ENCODE measurements around the gene ACOX1. TPM values are rescaled to one million over a fixed set of nuclear protein-coding genes. Genes with fewer than 3 reads are reported as not detected.

Gene ACOX1
- total RNA-seq, 1 experiment from 2014 or later: 50.2 TPM

- no peak for TF ChIP-seq EZH2 (IDR thresholded peaks at IDR 0.05)
- TF ChIP-seq CBX3 (IDR thresholded peaks at IDR 0.05; ENCODE audit: low read depth): no peak
- no peak for TF ChIP-seq JUND (IDR thresholded peaks at IDR 0.05)
- TF ChIP-seq EZH2phosphoT487 (IDR thresholded peaks at IDR 0.05; ENCODE audit: borderline replicate concordance): no peak
- peak; percentile 93 for TF ChIP-seq POLR2A (IDR thresholded peaks at IDR 0.05; ENCODE audit: borderline replicate concordance, extremely low read depth, insufficient read depth, insufficient read length)
These were observed at the start of gene ACOX1, which contains the start of gene TEN1 (continued) for GRCh38 chr17:75978938-75979704.

DNA sequence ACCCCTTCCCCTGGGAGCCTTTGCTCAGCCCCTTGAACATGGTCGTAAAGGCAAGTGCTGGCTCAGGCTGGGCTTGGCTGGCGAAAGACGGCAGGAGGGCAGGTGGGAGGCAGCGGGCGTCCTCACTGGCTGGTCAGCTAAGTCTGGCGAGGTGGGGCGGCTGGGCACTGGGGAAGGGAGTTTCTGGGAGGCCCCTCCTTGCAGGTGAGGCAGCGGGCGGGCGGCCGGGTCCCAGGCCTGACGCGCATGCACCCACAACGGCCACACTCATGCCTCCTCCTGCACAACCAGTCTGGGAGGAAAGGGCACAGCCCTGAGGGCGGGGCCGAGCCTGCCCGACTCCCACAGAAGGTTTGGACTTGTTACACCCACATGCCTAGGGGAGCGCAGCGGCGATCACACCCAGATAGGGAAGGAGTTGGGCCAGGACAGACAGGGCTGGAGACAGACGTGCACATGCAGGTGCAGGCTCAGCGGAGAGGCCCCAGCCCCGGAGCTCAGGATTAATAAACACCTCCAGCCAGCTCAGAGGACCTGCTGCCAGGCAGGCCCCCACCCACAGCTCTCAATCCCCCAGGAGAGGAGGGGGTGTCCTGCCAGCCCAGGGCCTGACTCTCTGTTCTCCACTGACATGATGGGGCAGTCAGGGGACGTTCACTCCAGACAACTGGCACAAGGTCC lies 48.3 kb upstream of the ACOX1 start, which contains the start of gene EVPL:
Gene EVPL (minus strand): TSS at position 148 of the 681 bp plus-strand sequence. CDS start 108 bp downstream, at position 40.
- H3K9me3 ChIP-seq (ENCODE audit: control insufficient read depth in 1 of 2, insufficient read depth in 1 of 2, low read depth in 1 of 2, low read length in 2 of 2): no peaks in the 10 kb centered on the region
- peak within 1 kb of the TSS; percentile 96 for H3K27ac ChIP-seq (ENCODE audit: low read depth, low read length)
- POLR2A ChIA-PET: interaction anchor here (0.7 to 1.2 kb wide), 3 partner anchors 11 to 77 kb away, joined by 3 read pairs; partner anchors contain the start of genes EXOC7 and SRP68
- intact Hi-C loops (cut with micrococcal nuclease): loop anchor here (5.0 kb wide), 3 partner anchors 45 to 250 kb away; partner anchors contain the start of genes EXOC7, GALR2 and SRP68
- no peak within 1 kb of the TSS for H2AFZ ChIP-seq (ENCODE audit: low read depth, low read length, poor library complexity, severe bottlenecking)
- peaks cover 36% of the 10 kb centered on the region for H3K79me2 ChIP-seq (ENCODE audit: insufficient read depth, low read length)
- TSS peak; percentile 95 for BruUV-seq (replicated peaks)
- TF ChIP-seq POLR2A (IDR thresholded peaks at IDR 0.05; ENCODE audit: borderline replicate concordance, extremely low read depth, insufficient read depth, insufficient read length): peak; percentile 73
- TF ChIP-seq CBX3 (IDR thresholded peaks at IDR 0.05; ENCODE audit: low read depth): no peak
- no peak for TF ChIP-seq ELF1 (IDR thresholded peaks at IDR 0.05; ENCODE audit: borderline replicate concordance, low read depth)
- TF ChIP-seq SRF (IDR thresholded peaks at IDR 0.05; ENCODE audit: low read depth): no peak
- no peak for TF ChIP-seq CEBPB (IDR thresholded peaks at IDR 0.05; ENCODE audit: low read depth)
- TF ChIP-seq SP1 (IDR thresholded peaks at IDR 0.05; ENCODE audit: low read depth): no peak
- TF ChIP-seq EZH2 (IDR thresholded peaks at IDR 0.05): no peak
- TF ChIP-seq ZFX (IDR thresholded peaks at IDR 0.05): peak; percentile 49; the same call in 1 of the 2 replicates
- TF ChIP-seq SIN3A (IDR thresholded peaks at IDR 0.05; ENCODE audit: low read depth): no peak; the same call in none of the 2 replicates
- TF ChIP-seq POLR2AphosphoS5 (IDR thresholded peaks at IDR 0.05; ENCODE audit: low read depth, low read length): peak; percentile 95
- H4K20me1 ChIP-seq (ENCODE audit: insufficient read depth): no peaks in the 10 kb centered on the region
- peak within 1 kb of the TSS; percentile 76 for H3K9ac ChIP-seq (ENCODE audit: low read length)
- DNase-seq (ENCODE audit: low read depth, low spot score): peak; percentile 85
- H3K27me3 ChIP-seq (ENCODE audit: insufficient read depth, low read length): no peaks in the 10 kb centered on the region
- peak within 1 kb of the TSS; percentile 78 for H3K4me2 ChIP-seq (ENCODE audit: low read length)
- H3K36me3 ChIP-seq (ENCODE audit: control insufficient read depth in 1 of 2, insufficient read depth in 2 of 2, low read length in 2 of 2): peaks cover 9 to 14% of the 10 kb centered on the region in 2 experiments
- no peaks in the 10 kb centered on the region for H3K9me2 ChIP-seq (ENCODE audit: insufficient read depth)
- peak; percentile 83 for ATAC-seq
- H3K4me3 ChIP-seq (replicated peaks in 1 of 2; ENCODE audit: low read depth in 1 of 2, low read length in 2 of 2): peak within 1 kb of the TSS; percentile 69 to 85
- peaks cover 47 to 65% of the 10 kb centered on the region in 2 experiments for H3K4me1 ChIP-seq (ENCODE audit: control insufficient read depth in 1 of 2, insufficient read depth in 2 of 2, low read length in 2 of 2)
- CTCF ChIA-PET: interaction anchor here (1.0 to 1.3 kb wide), 2 partner anchors 13 to 252 kb away, joined by 3 to 4 read pairs; no protein-coding TSS in a partner anchor
- RAD21 ChIA-PET (ENCODE audit: low non-redundant PET in 1 of 2, low total read pairs in 2 of 2, uncharacterized antibody in 2 of 2, unreplicated experiment in 2 of 2): interaction anchor here in 1 of 2 experiments (1.0 kb wide), 1 partner anchor 13 kb away, joined by 3 read pairs; no protein-coding TSS in a partner anchor

All from HCT116 (cell line).